ENCODE measurements around the gene USP36.
"Not testable (repeated sequence)": the region's sequence is repeated elsewhere in the genome, so short reads cannot be mapped to it uniquely, and the experiment has no call there.

USP36 gene

GRCh38 chr17:78840780-78841611 is at the start of gene USP36:
Gene USP36, minus strand, starts transcription at chr17:78840814. Its CDS starts 4,451 bp downstream, at chr17:78836363.
- peak; percentile 99 to 100 (median 100) for DNase-seq
- intact Hi-C loops (cut with DNase I), result loop anchor here (5.0 kb wide), 1 partner anchor 114 kb away; no protein-coding TSS in a partner anchor

DNA sequence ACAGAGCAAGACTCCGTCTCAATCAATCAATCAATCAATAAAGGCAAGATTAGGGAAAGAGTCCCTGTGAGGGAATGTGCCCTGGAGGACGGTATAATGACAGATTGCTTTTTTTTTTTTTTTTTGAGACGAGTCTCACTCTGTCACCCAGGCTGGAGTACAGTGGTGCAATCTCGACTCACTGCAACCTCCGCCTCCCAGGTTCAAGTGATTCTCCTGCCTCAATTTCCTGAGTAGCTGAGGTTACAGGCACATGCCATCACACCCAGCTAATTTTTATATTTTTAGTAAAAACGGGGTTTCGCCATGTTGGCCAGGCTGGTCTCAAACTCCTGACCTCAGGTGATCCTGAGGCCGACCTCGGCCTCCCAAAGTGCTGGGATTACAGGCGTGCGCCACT is 49.5 kb upstream of the USP36 start:
- DNase-seq; intact Hi-C loops (cut with DNase I): not testable (repeated sequence)

DNA sequence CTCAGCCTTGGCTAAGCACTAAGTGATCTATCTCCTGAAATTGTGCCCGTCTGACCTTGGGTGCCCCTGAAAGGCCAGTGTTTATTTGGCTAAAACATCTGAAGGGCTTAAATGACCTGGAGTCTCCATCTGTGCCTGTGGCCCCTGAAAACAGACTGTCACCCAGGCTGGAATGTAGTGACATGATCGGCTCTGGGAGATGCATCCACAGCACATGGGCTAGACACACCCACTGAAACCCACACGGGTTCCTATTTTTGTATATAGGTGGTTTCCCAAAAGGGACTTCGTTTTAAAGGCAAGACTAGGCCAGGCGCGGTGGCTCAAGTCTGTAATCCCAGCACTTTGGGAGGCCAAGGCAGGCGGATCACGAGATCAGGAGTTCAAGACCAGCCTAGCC is 48.9 kb upstream of the USP36 start:
- intact Hi-C loops (cut with DNase I), result no loop called here
- no peak for DNase-seq

- intact Hi-C loops (cut with DNase I), result no loop called here
- DNase-seq, result no peak
Observed at GRCh38 chr17:78888941-78889518, 48.4 kb upstream of the USP36 start.

DNA sequence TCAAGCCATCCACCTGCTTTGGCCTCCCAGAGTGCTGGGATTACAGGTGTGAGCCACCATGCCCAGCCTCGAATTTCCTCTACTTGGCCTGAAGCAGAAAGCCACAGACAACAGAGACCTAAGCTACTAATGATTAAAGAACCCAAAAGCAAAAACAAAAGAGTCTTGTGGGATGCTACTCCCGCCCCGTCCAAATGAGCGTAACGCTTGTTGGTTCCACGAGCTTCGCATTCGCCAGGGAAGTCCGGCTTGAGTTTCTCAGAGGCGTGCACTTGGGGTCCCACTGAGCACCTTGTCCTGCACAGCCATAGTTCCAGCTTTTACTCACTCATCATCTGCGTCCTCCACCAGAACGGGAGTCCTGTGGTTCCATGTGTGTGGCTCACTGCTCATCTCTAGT is 46.3 kb upstream of the USP36 start:
- DNase-seq, result no peak
- intact Hi-C loops (cut with DNase I), result no loop called here

DNA sequence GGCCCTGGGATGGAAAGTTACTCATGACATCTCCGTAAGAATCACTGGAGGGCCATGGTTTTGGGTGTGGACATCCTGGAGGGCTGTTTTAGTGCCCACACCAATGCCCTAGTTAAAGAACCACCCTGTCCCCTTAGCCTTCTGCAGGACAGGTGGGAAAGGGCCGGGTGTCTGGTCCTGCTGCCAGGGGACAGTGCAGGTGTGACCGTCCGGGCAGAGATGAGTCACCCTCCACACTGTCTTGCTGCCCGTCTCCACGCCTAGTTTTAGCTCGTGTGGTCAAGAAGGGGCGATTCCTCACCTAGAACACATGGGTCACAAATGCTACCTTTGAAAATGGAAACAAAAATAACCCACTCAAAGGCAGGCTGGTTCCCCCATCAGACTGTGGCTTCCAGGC is 45.3 kb upstream of the USP36 start:
- intact Hi-C loops (cut with DNase I), result no loop called here
- DNase-seq, result no peak

DNA sequence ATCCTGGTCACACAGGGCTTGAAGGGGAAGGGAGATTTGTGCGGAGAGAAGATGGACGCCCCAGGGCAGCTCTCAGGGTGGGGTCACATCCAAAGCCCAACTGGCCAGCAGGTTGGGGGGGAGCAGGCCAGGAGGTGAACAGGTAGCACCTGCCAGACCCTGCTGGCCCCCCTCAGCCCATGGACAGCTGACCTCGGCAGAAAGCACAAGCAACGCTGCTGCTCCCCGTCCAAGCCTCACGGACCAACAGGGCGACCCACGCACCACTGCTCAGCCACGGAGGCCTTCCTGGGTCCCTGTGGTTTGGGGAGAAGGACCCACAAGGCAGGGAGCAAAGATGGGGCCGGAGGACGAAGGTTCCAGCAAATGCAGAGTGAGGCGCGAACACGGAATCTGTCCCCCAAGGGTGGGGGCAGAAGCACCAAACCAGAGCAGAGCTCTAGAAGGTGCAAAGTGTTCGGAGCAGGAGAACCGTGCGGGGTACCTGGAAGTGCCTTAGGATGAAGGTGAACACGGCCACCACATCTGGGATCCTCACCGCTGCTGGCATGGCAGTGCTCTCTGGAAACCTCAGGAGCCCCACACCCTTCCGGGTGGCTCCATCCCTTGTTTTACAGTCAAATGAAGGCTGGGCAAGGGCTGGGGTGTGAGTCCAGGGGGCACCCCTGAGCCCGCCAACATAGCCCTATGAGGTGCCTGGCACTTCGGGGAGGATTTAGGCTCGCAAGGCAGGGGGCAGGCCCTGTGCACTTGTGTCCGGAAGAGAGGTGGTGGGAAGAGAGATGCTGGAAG is 44.5 kb upstream of the USP36 start:
- DNase-seq, result peak in 1 of 10 donors; percentile 84
- intact Hi-C loops (cut with DNase I), result loop anchor here (5.0 kb wide), 1 partner anchor 37 kb away; no protein-coding TSS in a partner anchor

- peak in 8 of 10 donors; percentile 54 to 95 (median 70) for DNase-seq
- intact Hi-C loops (cut with DNase I), result loop anchor here (5.0 kb wide), 1 partner anchor 38 kb away; no protein-coding TSS in a partner anchor
Observed at GRCh38 chr17:78884148-78884825, 43.7 kb upstream of the USP36 start.

- DNase-seq, result peak; percentile 71 to 97 (median 84)
- intact Hi-C loops (cut with DNase I), result loop anchor here (5.0 kb wide), 1 partner anchor 39 kb away; no protein-coding TSS in a partner anchor
Observed at GRCh38 chr17:78883533-78884131, 43.0 kb upstream of the USP36 start.

DNA sequence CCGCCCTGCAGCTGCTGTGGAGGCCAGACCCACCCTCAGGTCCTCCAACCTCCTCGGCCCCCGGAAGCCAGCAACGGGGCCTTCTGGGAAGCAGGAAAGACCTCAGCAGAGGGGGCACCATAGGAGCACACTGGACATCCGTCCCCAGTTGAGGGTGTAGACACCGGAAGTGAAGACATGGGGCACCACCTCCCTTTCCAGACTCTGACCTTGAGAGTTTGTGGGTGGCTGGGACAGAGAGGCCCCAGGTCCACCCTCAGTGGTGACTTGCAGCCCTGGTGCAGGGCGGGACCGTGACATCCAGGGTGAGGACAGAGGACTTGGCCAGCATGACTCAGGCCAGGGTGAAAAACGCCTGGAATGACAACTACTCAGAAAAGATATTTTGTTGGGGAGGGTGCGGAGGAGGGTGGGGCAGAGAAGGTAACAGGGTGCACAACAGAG is 42.5 kb upstream of the USP36 start:
- intact Hi-C loops (cut with DNase I), result loop anchor here (5.0 kb wide), 1 partner anchor 39 kb away; no protein-coding TSS in a partner anchor
- peak in 1 of 10 donors; percentile 87 for DNase-seq

DNA sequence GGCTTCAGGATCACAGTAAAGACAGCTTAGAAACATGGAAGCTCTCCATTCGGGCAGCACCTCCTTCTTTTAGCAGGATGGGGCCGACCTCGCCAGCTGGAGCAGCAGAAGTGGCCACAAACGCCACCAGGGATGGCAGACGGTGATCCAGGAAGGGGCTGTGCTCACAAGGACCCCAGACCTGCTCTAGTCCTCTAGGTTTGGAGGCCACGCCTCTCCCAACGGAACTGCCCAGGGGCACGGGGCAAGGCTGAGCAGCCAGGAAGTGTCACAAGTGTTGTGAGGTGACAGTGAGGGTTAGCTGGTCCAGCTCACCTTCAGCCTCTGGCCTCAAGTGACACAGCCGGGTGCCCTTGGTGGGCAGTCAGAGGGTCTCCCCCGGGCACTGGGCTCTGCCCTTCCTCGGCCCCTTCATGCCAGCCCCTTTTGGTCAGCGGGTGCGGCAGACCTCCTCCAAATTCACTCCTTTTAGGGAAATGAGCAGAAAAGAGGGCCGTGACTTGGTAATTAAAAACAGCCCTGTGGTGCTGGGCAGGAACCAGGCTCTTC is 42.0 kb upstream of the USP36 start:
- intact Hi-C loops (cut with DNase I), result loop anchor here (5.0 kb wide), 1 partner anchor 40 kb away; no protein-coding TSS in a partner anchor
- DNase-seq, result no peak

GRCh38 chr17:78879635-78880186 is 39.1 kb upstream of the USP36 start:
- peak in 1 of 10 donors; percentile 87 for DNase-seq
- intact Hi-C loops (cut with DNase I), result loop anchor here (5.0 kb wide), 1 partner anchor 43 kb away; no protein-coding TSS in a partner anchor

DNA sequence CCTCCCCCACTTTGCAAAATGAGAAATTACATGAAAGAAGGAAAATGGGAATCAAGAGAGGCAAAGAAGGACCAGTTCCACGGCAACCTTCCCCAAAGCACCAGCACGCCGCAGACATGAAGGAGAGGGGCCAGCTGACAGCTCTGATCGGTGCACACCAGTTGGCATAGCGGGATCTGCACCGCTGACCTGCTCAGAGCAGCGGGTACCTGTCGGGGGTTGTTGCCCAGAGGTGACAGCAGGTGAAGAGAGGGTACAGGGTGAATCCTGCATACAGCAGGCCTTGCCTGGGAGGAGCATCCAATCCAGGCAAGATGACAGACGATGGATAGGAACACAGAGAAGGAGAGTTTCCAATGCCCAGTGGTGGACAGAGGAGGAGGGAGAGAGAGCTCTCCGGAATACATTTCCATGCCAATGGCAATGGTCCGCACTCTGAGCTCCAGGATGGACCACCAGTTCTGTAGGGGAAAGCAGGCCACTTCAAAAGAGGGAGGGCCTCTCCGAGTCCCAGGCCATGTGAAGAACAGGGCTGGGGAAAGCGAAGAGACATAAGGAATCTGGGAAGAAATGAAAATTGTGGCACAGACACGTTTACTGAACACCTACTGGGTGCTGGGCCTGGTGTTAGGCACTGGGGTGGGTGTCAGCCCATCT is 38.4 kb upstream of the USP36 start:
- intact Hi-C loops (cut with DNase I), result no loop called here
- peak in 1 of 10 donors; percentile 72 for DNase-seq

DNA sequence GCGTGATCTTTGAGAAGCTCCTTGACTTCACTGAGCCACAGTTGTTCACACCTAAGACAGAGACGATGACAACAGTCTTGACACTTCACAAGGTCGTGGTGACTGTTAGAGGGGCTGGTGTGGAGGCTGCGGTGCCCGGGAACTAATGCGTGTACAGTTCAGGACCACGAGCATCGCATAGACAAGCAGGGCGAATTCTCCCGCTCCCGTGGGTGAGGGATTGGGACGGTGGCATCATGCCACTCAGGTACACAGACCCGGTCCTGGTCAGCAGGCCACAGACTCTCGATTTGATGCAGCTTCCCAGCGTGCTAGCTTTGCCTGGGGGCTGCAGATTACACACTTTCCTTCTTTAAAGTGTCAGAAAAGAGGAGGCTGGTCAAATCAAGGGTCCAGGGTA is 37.6 kb upstream of the USP36 start:
- DNase-seq, result peak in 1 of 10 donors; percentile 81
- intact Hi-C loops (cut with DNase I), result no loop called here

GRCh38 chr17:78876954-78877517 is 36.4 kb upstream of the USP36 start:
- DNase-seq; intact Hi-C loops (cut with DNase I): not testable (repeated sequence)

- intact Hi-C loops (cut with DNase I), result no loop called here
- DNase-seq, result no peak
Observed at GRCh38 chr17:78876094-78876597, 35.5 kb upstream of the USP36 start.

GRCh38 chr17:78875363-78876093 is 34.9 kb upstream of the USP36 start:
- no peak for DNase-seq
- intact Hi-C loops (cut with DNase I), result no loop called here
